Measurements from ENCODE around the gene LACC1. TPM values are rescaled to one million over a fixed set of nuclear protein-coding genes. Genes with fewer than 3 reads are reported as not detected.

LACC1 gene
- total and polyA plus RNA-seq, 2 of the 13 experiments (the other 11 are each of a cell fraction or from before 2014, with no cell fraction given) = 0.92 to 1.7 TPM

- peak; percentile 9; the same call in 1 of the 2 replicates for TF ChIP-seq ZNF784 (CRISPR knock-in tag; IDR thresholded peaks at IDR 0.05; ENCODE audit: borderline replicate concordance)
- no peak; the same call in 1 of the 2 replicates for TF ChIP-seq CENPT (CRISPR knock-in tag; IDR thresholded peaks at IDR 0.05; ENCODE audit: low read depth)
- no peak for TF ChIP-seq DDIT3 (CRISPR knock-in tag; IDR thresholded peaks at IDR 0.05)
- no peak for TF ChIP-seq FOSL2 (CRISPR knock-in tag; IDR thresholded peaks at IDR 0.05)
- TF ChIP-seq ZNF563 (CRISPR knock-in tag; IDR thresholded peaks at IDR 0.05) = peak; percentile 8; the same call in 1 of the 2 replicates
- no peak for TF ChIP-seq SRSF9 (IDR thresholded peaks at IDR 0.05; ENCODE audit: borderline replicate concordance, insufficient read depth, low read depth, low read length, poor library complexity, severe bottlenecking)
- TF ChIP-seq MAFG (CRISPR knock-in tag; IDR thresholded peaks at IDR 0.05) = no peak
- TF ChIP-seq ZNF841 (CRISPR knock-in tag; IDR thresholded peaks at IDR 0.05; ENCODE audit: borderline replicate concordance) = no peak
- TF ChIP-seq IRF9 (CRISPR knock-in tag; IDR thresholded peaks at IDR 0.05; ENCODE audit: borderline replicate concordance) = 0 out of 2 replicates have a peak, but pooled peaks have one; percentile 14
- peak; percentile 5 for TF ChIP-seq HNRNPK (IDR thresholded peaks at IDR 0.05; ENCODE audit: low read depth, low read length, poor library complexity, severe bottlenecking)
- no peak for TF ChIP-seq TFDP1 (CRISPR knock-in tag; IDR thresholded peaks at IDR 0.05; ENCODE audit: borderline replicate concordance)
- no peak for TF ChIP-seq ZHX1 (CRISPR knock-in tag; IDR thresholded peaks at IDR 0.05; ENCODE audit: low read depth)
- TF ChIP-seq PRDM15 (CRISPR knock-in tag; IDR thresholded peaks at IDR 0.05) = no peak
- no peak for TF ChIP-seq ZNF263 (CRISPR knock-in tag; IDR thresholded peaks at IDR 0.05)
- TF ChIP-seq SNAI1 (CRISPR knock-in tag; IDR thresholded peaks at IDR 0.05; ENCODE audit: borderline replicate concordance) = no peak
- 0 out of 2 replicates have a peak, but pooled peaks have one; percentile 26 for TF ChIP-seq ZNF317 (CRISPR knock-in tag; IDR thresholded peaks at IDR 0.05)
- 0 out of 2 replicates have a peak, but pooled peaks have one; percentile 17 for TF ChIP-seq ZFP41 (CRISPR knock-in tag; IDR thresholded peaks at IDR 0.05; ENCODE audit: borderline replicate concordance)
- TF ChIP-seq ZNF180 (CRISPR knock-in tag; IDR thresholded peaks at IDR 0.05; ENCODE audit: borderline replicate concordance, low read depth) = no peak
- TF ChIP-seq ZNF777 (CRISPR knock-in tag; IDR thresholded peaks at IDR 0.05) = peak; percentile 47; the same call in 1 of the 2 replicates
Measured at GRCh38 chr13:43879755-43880181, at the start of gene LACC1 (continued).

All from HepG2 (cell line).